Measurements from ENCODE around the gene NMU. TPM values are rescaled to one million over a fixed set of nuclear protein-coding genes. Genes with fewer than 3 reads are reported as not detected.
A peak's percentile ranks its signal among the peaks of the same experiment; 100 is the strongest.
"Not testable (repeated sequence)": the region's sequence is repeated elsewhere in the genome, so short reads cannot be mapped to it uniquely, and the experiment has no call there.

Gene NMU
- total RNA-seq = 1 to 10 TPM in 2 of 3 donors, under 1 TPM in 1; 0.81 to 1.5 (median 1.0) TPM
- long read RNA-seq, donor 1, partial matches to known transcripts = 0 of 1 reads
- long read RNA-seq, donor 1, other reads (novel, unspliced or antisense) = 0 of 1 reads
- long read RNA-seq, donor 2, partial matches to known transcripts = 0 of 1 reads
- long read RNA-seq, donor 2, other reads (novel, unspliced or antisense) = 0 of 1 reads

- intact Hi-C loops (cut with DNase I, micrococcal nuclease) = no loop called here
- peak; percentile 89 for ATAC-seq
- peak; percentile 60 to 75 (median 62) for DNase-seq
These were observed at the start of gene NMU for GRCh38 chr4:55635741-55636655. Gene NMU, minus strand, starts transcription at chr4:55636298. Its CDS starts 106 bp downstream, at chr4:55636192.

GRCh38 chr4:55684276-55684675 lies 48.2 kb upstream of the NMU start:
- no peaks in the 10 kb centered on the region for H3K4me1 ChIP-seq (ENCODE audit: low read depth)
- H3K9me3 ChIP-seq = no peaks in the 10 kb centered on the region
- DNase-seq (no peak), ATAC-seq (no peak)
- intact Hi-C loops (cut with DNase I, micrococcal nuclease) = no loop called here
- no peaks in the 10 kb centered on the region for H3K36me3 ChIP-seq (ENCODE audit: low read depth)
- TF ChIP-seq CTCF (IDR thresholded peaks at IDR 0.05) = no peak
- no peak overlapping the region for H3K4me3 ChIP-seq

More at GRCh38 chr4:55635741-55636655, at the start of gene NMU:
- H3K36me3 ChIP-seq (ENCODE audit: low read depth) = no peaks in the 10 kb centered on the region
- no peaks in the 10 kb centered on the region for H3K9me3 ChIP-seq
- H3K4me1 ChIP-seq (ENCODE audit: low read depth) = peaks cover 7% of the 10 kb centered on the region
- no peak for TF ChIP-seq CTCF (IDR thresholded peaks at IDR 0.05)
- no peak within 1 kb of the TSS for H3K4me3 ChIP-seq

- H3K9me3 ChIP-seq; H3K4me3 ChIP-seq; ATAC-seq; H3K4me1 ChIP-seq (ENCODE audit: low read depth); intact Hi-C loops (cut with DNase I, micrococcal nuclease); H3K36me3 ChIP-seq (ENCODE audit: low read depth); DNase-seq: not testable (repeated sequence)
These were observed 46.7 kb upstream of the NMU start for GRCh38 chr4:55682797-55683196.

GRCh38 chr4:55682295-55682694 lies 46.2 kb upstream of the NMU start:
- ATAC-seq (no peak), DNase-seq (no peak)
- no peaks in the 10 kb centered on the region for H3K9me3 ChIP-seq
- TF ChIP-seq CTCF (IDR thresholded peaks at IDR 0.05) = no peak
- H3K36me3 ChIP-seq (ENCODE audit: low read depth) = no peaks in the 10 kb centered on the region
- no peaks in the 10 kb centered on the region for H3K4me1 ChIP-seq (ENCODE audit: low read depth)
- intact Hi-C loops (cut with DNase I, micrococcal nuclease) = no loop called here
- no peak overlapping the region for H3K4me3 ChIP-seq

- no peaks in the 10 kb centered on the region for H3K4me1 ChIP-seq (ENCODE audit: low read depth)
- ATAC-seq = no peak
- DNase-seq = no peak
- H3K36me3 ChIP-seq (ENCODE audit: low read depth) = no peaks in the 10 kb centered on the region
- no peaks in the 10 kb centered on the region for H3K9me3 ChIP-seq
- intact Hi-C loops (cut with DNase I, micrococcal nuclease) = no loop called here
- H3K4me3 ChIP-seq = no peak overlapping the region
- TF ChIP-seq CTCF (IDR thresholded peaks at IDR 0.05) = no peak
These were observed 45.3 kb upstream of the NMU start for GRCh38 chr4:55681430-55681829.

GRCh38 chr4:55675196-55675793 lies 39.2 kb upstream of the NMU start:
- Histone ChIP-seq H3K9me3 (no peaks in the 10 kb centered on the region), H3K4me1 (ENCODE audit: low read depth) (no peaks in the 10 kb centered on the region), H3K4me3 (no peak overlapping the region), H3K36me3 (ENCODE audit: low read depth) (no peaks in the 10 kb centered on the region)
- DNase-seq = no peak
- intact Hi-C loops (cut with DNase I, micrococcal nuclease) = no loop called here
- no peak for ATAC-seq
- no peak for TF ChIP-seq CTCF (IDR thresholded peaks at IDR 0.05)
